Loucy (cell line): ENCODE data around the gene COL23A1.

Experiments used
- H2AFZ ChIP-seq: fragments of 200-600 bp; sonication (generic); 2 replicates; pipeline ENCODE4 v1.6.0; 2016; ENCODE audit warnings: antibody characterized with exemption, mild to moderate bottlenecking, low read length, moderate library complexity
- H3F3A ChIP-seq: fragments of 200-600 bp; 2 replicates; pipeline ENCODE4 v1.6.0; 2016; ENCODE audit warnings: antibody characterized with exemption, low read depth, mild to moderate bottlenecking
- H3K27me3 ChIP-seq: fragments of 200-600 bp; sonication (generic); 2 replicates; pipeline ENCODE4 v1.6.1; 2014; ENCODE audit warnings: low read length, mild to moderate bottlenecking; ENCODE audit not compliant: insufficient read depth, poor library complexity, severe bottlenecking
- H3K36me3 ChIP-seq: fragments of 200-600 bp; sonication (generic); 2 replicates; pipeline ENCODE4 v1.6.1; 2016; ENCODE audit warnings: low read length; ENCODE audit not compliant: insufficient read depth
- H3K4me1 ChIP-seq: fragments of 200-600 bp; sonication (generic); 2 replicates; pipeline ENCODE4 v1.5.1; 2014; ENCODE audit warnings: low read length, mild to moderate bottlenecking; ENCODE audit not compliant: insufficient read depth, poor library complexity, severe bottlenecking
- H3K4me2 ChIP-seq: fragments of 200-600 bp; sonication (generic); 2 replicates; pipeline ENCODE4 v1.6.0; 2014; ENCODE audit warnings: antibody characterized with exemption, low read length, low read depth, mild to moderate bottlenecking; ENCODE audit not compliant: poor library complexity, severe bottlenecking
- H3K4me3 ChIP-seq: fragments of 200-600 bp; sonication (generic); 2 replicates; pipeline ENCODE4 v1.5.1; 2014; ENCODE audit warnings: low read length, mild to moderate bottlenecking, mixed read lengths; ENCODE audit not compliant: poor library complexity, severe bottlenecking
- H3K79me2 ChIP-seq: fragments of 200-600 bp; sonication (generic); 2 replicates; pipeline ENCODE4 v1.6.1; 2014; ENCODE audit warnings: low read length; ENCODE audit not compliant: insufficient read depth
- H3K9ac ChIP-seq: fragments of 200-600 bp; sonication (generic); 2 replicates; pipeline ENCODE4 v1.6.0; 2014; ENCODE audit warnings: mild to moderate bottlenecking, low read depth, low read length, moderate library complexity; ENCODE audit not compliant: poor library complexity, severe bottlenecking
- H3K9me2 ChIP-seq: fragments of 200-600 bp; sonication (generic); replicated peaks from 2 replicates; pipeline ENCODE4 v1.6.1; 2016; ENCODE audit warnings: low read depth, low read length, mixed read lengths
- H3K9me3 ChIP-seq: fragments of 200-600 bp; sonication (generic); 2 replicates; pipeline ENCODE4 v1.6.1; 2014; ENCODE audit warnings: mild to moderate bottlenecking, antibody characterized with exemption, low read length, low read depth; ENCODE audit not compliant: insufficient read depth
- H4K20me1 ChIP-seq: fragments of 200-600 bp; sonication (generic); 2 replicates; pipeline ENCODE4 v1.6.0; 2014; ENCODE audit warnings: antibody characterized with exemption, low read length, mild to moderate bottlenecking; ENCODE audit not compliant: insufficient read depth, poor library complexity, severe bottlenecking
- EZH2phosphoT487 ChIP-seq: fragments of 200-600 bp; IDR thresholded peaks from 2 replicates; pipeline ENCODE4 v1.6.1; 2018; ENCODE audit warnings: antibody characterized with exemption, mild to moderate bottlenecking, moderate library complexity, borderline replicate concordance
- TF ChIP-seq, protein P1 (sequence below): fragments of 200-600 bp; sonication (generic); conservative IDR thresholded peaks from 2 replicates; pipeline ENCODE4 v1.5.1; 2014; ENCODE audit warnings: mild to moderate bottlenecking, antibody characterized with exemption, low read length

COL23A1 gene

GRCh38 chr5:178590141-178590923, at the start of gene COL23A1:
Gene COL23A1 (minus strand): TSS chr5:178590393.
- H3K4me1 ChIP-seq, result no peaks in the 10 kb centered on the region
- no peaks in the 10 kb centered on the region for H3K9me2 ChIP-seq
- H3K4me2 ChIP-seq, result no peak within 1 kb of the TSS
- H3K9me3 ChIP-seq, result no peaks in the 10 kb centered on the region; the same call in 1 of the 2 replicates
- H3K27me3 ChIP-seq, result no peaks in the 10 kb centered on the region
- no peaks in the 10 kb centered on the region for H4K20me1 ChIP-seq
- no peak within 1 kb of the TSS for H2AFZ ChIP-seq
- H3K4me3 ChIP-seq, result no peak within 1 kb of the TSS
- TF ChIP-seq, protein P1, sequence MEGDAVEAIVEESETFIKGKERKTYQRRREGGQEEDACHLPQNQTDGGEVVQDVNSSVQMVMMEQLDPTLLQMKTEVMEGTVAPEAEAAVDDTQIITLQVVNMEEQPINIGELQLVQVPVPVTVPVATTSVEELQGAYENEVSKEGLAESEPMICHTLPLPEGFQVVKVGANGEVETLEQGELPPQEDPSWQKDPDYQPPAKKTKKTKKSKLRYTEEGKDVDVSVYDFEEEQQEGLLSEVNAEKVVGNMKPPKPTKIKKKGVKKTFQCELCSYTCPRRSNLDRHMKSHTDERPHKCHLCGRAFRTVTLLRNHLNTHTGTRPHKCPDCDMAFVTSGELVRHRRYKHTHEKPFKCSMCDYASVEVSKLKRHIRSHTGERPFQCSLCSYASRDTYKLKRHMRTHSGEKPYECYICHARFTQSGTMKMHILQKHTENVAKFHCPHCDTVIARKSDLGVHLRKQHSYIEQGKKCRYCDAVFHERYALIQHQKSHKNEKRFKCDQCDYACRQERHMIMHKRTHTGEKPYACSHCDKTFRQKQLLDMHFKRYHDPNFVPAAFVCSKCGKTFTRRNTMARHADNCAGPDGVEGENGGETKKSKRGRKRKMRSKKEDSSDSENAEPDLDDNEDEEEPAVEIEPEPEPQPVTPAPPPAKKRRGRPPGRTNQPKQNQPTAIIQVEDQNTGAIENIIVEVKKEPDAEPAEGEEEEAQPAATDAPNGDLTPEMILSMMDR, result no peak
- no peak for TF ChIP-seq EZH2phosphoT487
- no peaks in the 10 kb centered on the region for H3F3A ChIP-seq
- H3K79me2 ChIP-seq, result no peaks in the 10 kb centered on the region
- H3K36me3 ChIP-seq, result no peaks in the 10 kb centered on the region
- no peak within 1 kb of the TSS for H3K9ac ChIP-seq

- no peaks in the 10 kb centered on the region for H4K20me1 ChIP-seq
- TF ChIP-seq, protein P1, result no peak
- TF ChIP-seq EZH2phosphoT487, result no peak
- H3K9ac ChIP-seq, result no peak overlapping the region
- no peak overlapping the region for H3K4me2 ChIP-seq
- no peaks in the 10 kb centered on the region for H3K79me2 ChIP-seq
- H3K4me1 ChIP-seq, result no peaks in the 10 kb centered on the region
- no peak overlapping the region for H3K4me3 ChIP-seq
- H3K36me3 ChIP-seq, result no peaks in the 10 kb centered on the region
- H2AFZ ChIP-seq, result no peak overlapping the region
- H3K9me2 ChIP-seq, result no peaks in the 10 kb centered on the region
- H3F3A ChIP-seq, result no peaks in the 10 kb centered on the region
- H3K27me3 ChIP-seq, result no peaks in the 10 kb centered on the region
- no peaks in the 10 kb centered on the region for H3K9me3 ChIP-seq
These were observed 47.3 kb upstream of the COL23A1 start for GRCh38 chr5:178637356-178638074.

DNA sequence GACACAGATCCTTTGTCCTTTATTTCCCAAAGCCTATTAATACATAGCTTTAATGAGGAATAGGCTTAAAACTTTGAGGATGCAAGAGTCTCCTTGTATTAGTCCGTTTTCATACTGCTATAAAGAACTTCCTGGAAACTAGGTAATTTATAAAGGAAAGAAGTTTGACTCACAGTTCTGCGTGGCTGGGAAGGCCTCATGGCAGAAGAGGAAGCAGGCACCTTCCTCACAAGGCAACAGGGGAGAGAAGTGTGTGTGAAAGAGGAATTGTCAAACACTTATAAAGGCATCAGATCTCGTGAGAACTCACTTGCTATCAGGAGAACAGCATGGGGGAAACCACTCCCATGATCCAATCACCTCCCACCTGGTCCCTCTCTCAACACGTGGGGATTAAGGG, 42.1 kb upstream of the COL23A1 start:
- no peak overlapping the region for H3K9ac ChIP-seq
- TF ChIP-seq, protein P1, result no peak
- TF ChIP-seq EZH2phosphoT487, result no peak
- no peaks in the 10 kb centered on the region for H3K27me3 ChIP-seq
- no peaks in the 10 kb centered on the region for H4K20me1 ChIP-seq
- no peak overlapping the region for H2AFZ ChIP-seq
- no peaks in the 10 kb centered on the region for H3K9me3 ChIP-seq
- no peaks in the 10 kb centered on the region for H3F3A ChIP-seq
- H3K4me1 ChIP-seq, result no peaks in the 10 kb centered on the region
- H3K4me3 ChIP-seq, result no peak overlapping the region
- H3K79me2 ChIP-seq, result no peaks in the 10 kb centered on the region
- H3K36me3 ChIP-seq, result no peaks in the 10 kb centered on the region
- no peaks in the 10 kb centered on the region for H3K9me2 ChIP-seq
- H3K4me2 ChIP-seq, result no peak overlapping the region
